ENCODE data around the gene WDTC1. TPM values are rescaled to one million over a fixed set of nuclear protein-coding genes. Genes with fewer than 3 reads are reported as not detected.
A peak's percentile ranks its signal among the peaks of the same experiment; 100 is the strongest.
"Not testable (repeated sequence)": the region's sequence is repeated elsewhere in the genome, so short reads cannot be mapped to it uniquely, and the experiment has no call there.

WDTC1 gene
- total and polyA plus RNA-seq, 2 of the 13 experiments (the other 11 are each of a cell fraction or from before 2014, with no cell fraction given) = 5.5 TPM

- Histone ChIP-seq H4K20me1 (ENCODE audit: insufficient read depth, low read length) (no peaks in the 10 kb centered on the region), H3K4me2 (ENCODE audit: low read depth, low read length) (no peak overlapping the region), H3K36me3 (replicated peaks in 1 of 2; ENCODE audit: control insufficient read depth in 1 of 2, insufficient read depth in 2 of 2, low read length in 2 of 2) (no peaks in the 10 kb centered on the region), H2AFZ (ENCODE audit: low read length) (no peak overlapping the region), H3K4me3 (replicated peaks in 1 of 3; ENCODE audit: insufficient read depth in 1 of 3, low read depth in 2 of 3, low read length in 3 of 3) (no peak overlapping the region), H3K9ac (ENCODE audit: insufficient read depth, low read depth, low read length) (no peak overlapping the region), H3K27ac (ENCODE audit: extremely low read length, insufficient read depth, low read length) (no peak overlapping the region), H3K9me3 (ENCODE audit: low read length) (no peaks in the 10 kb centered on the region), H3K27me3 (ENCODE audit: control insufficient read depth in 1 of 2, insufficient read depth in 2 of 2, low read length in 2 of 2) (peaks cover 1 to 13% of the 10 kb centered on the region in 2 experiments; a peak in 2 of 5 replicates), H3K79me2 (ENCODE audit: insufficient read depth, low read length) (no peaks in the 10 kb centered on the region), H3K4me1 (ENCODE audit: insufficient read depth, low read length) (no peaks in the 10 kb centered on the region)
- no peak for TF ChIP-seq SNAPC5 (CRISPR knock-in tag; IDR thresholded peaks at IDR 0.05; ENCODE audit: borderline replicate concordance)
- ChIA-PET POLR2A (no interaction called here), CTCF (ENCODE audit: low intra/inter-chr PET ratio, low total read pairs) (no interaction called here)
- 20% methylated on average over 1 of the region's 1 CpG for WGBS (ENCODE audit: low lambda C conversion rate)
- ATAC-seq (no peak), FAIRE-seq (no peak), DNase-seq (ENCODE audit: low spot score) (no peak)
- BruUV-seq (replicated peaks) = no TSS peak
- in situ Hi-C loops (cut with HindIII; ENCODE audit: extremely low pct_ligation_motif_present, low pct_unique_long_range_greater_than_20kb) (no loop called here), intact Hi-C loops (cut with micrococcal nuclease; ENCODE audit: unreplicated experiment) (no loop called here)
Measured at GRCh38 chr1:27203946-27204345, 30.5 kb upstream of the WDTC1 start.

DNA sequence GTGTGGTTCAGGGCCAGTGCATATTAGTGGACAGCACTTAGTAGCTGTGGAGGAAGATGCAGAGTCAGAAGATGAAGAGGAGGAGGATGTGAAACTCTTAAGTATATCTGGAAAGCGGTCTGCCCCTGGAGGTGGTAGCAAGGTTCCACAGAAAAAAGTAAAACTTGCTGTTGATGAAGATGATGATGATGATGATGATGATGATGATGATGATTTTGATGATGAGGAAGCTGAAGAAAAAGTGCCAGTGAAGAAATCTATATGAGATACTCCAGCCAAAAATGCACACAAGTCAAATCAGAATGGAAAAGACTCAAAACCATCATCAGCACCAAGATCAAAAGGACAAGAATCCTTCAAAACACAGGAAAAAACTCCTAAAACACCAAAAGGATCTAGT, 27.2 kb upstream of the WDTC1 start:
- H3K27ac ChIP-seq (ENCODE audit: extremely low read length, insufficient read depth, low read length); H4K20me1 ChIP-seq (ENCODE audit: insufficient read depth, low read length); BruUV-seq (replicated peaks); POLR2A ChIA-PET; in situ Hi-C loops (cut with HindIII; ENCODE audit: extremely low pct_ligation_motif_present, low pct_unique_long_range_greater_than_20kb); FAIRE-seq; H3K4me1 ChIP-seq (ENCODE audit: insufficient read depth, low read length); H3K9me3 ChIP-seq (ENCODE audit: low read length); H3K4me3 ChIP-seq (replicated peaks in 1 of 3; ENCODE audit: insufficient read depth in 1 of 3, low read depth in 2 of 3, low read length in 3 of 3); H3K9ac ChIP-seq (ENCODE audit: insufficient read depth, low read depth, low read length); H3K4me2 ChIP-seq (ENCODE audit: low read depth, low read length); intact Hi-C loops (cut with micrococcal nuclease; ENCODE audit: unreplicated experiment); CTCF ChIA-PET (ENCODE audit: low intra/inter-chr PET ratio, low total read pairs); H3K36me3 ChIP-seq (replicated peaks in 1 of 2; ENCODE audit: control insufficient read depth in 1 of 2, insufficient read depth in 2 of 2, low read length in 2 of 2); DNase-seq (ENCODE audit: low spot score); ATAC-seq; H2AFZ ChIP-seq (ENCODE audit: low read length); H3K79me2 ChIP-seq (ENCODE audit: insufficient read depth, low read length); TF ChIP-seq CREB1 (CRISPR knock-in tag; IDR thresholded peaks at IDR 0.05): not testable (repeated sequence)
- peaks cover 1 to 13% of the 10 kb centered on the region in 2 experiments; a peak in 2 of 5 replicates for H3K27me3 ChIP-seq (ENCODE audit: control insufficient read depth in 1 of 2, insufficient read depth in 2 of 2, low read length in 2 of 2)
- 4% methylated on average over 1 of the region's 1 CpG for WGBS (ENCODE audit: low lambda C conversion rate)
- TF ChIP-seq CREB1 (IDR thresholded peaks at IDR 0.05) = peak; percentile 76

GRCh38 chr1:27208143-27208850, 26.1 kb upstream of the WDTC1 start:
- H3K4me1 ChIP-seq (ENCODE audit: insufficient read depth, low read length); DNase-seq (ENCODE audit: low spot score); H2AFZ ChIP-seq (ENCODE audit: low read length); ATAC-seq; POLR2A ChIA-PET; H3K79me2 ChIP-seq (ENCODE audit: insufficient read depth, low read length); intact Hi-C loops (cut with micrococcal nuclease; ENCODE audit: unreplicated experiment); BruUV-seq (replicated peaks); H3K36me3 ChIP-seq (replicated peaks in 1 of 2; ENCODE audit: control insufficient read depth in 1 of 2, insufficient read depth in 2 of 2, low read length in 2 of 2); H3K9me3 ChIP-seq (ENCODE audit: low read length); H3K27ac ChIP-seq (ENCODE audit: extremely low read length, insufficient read depth, low read length); H3K4me3 ChIP-seq (replicated peaks in 1 of 3; ENCODE audit: insufficient read depth in 1 of 3, low read depth in 2 of 3, low read length in 3 of 3); CTCF ChIA-PET (ENCODE audit: low intra/inter-chr PET ratio, low total read pairs); in situ Hi-C loops (cut with HindIII; ENCODE audit: extremely low pct_ligation_motif_present, low pct_unique_long_range_greater_than_20kb); H3K9ac ChIP-seq (ENCODE audit: insufficient read depth, low read depth, low read length); FAIRE-seq; H4K20me1 ChIP-seq (ENCODE audit: insufficient read depth, low read length); H3K4me2 ChIP-seq (ENCODE audit: low read depth, low read length): not testable (repeated sequence)
- 60% methylated on average over 11 of the region's 11 CpGs for WGBS (ENCODE audit: low lambda C conversion rate)
- H3K27me3 ChIP-seq (ENCODE audit: control insufficient read depth in 1 of 2, insufficient read depth in 2 of 2, low read length in 2 of 2) = peaks cover 1 to 12% of the 10 kb centered on the region in 2 experiments; a peak in 2 of 5 replicates
